T-helper 2 cell treated with Interferon-gamma antibody and Interleukin-4, amounts not matched to agents 5 μg/mL and 100 μg/mL, for 36 hours (primary cell): ENCODE data around the gene MYOCD.

Experiments used
- DNase-seq: peaks from one replicate; pipeline ENCODE4 v3.0.0; 2021; ENCODE audit warnings: low spot score
- H3K27ac Mint-ChIP-seq: one replicate; pipeline ENCODE4 v1.8.0; 2021; ENCODE audit warnings: mild to moderate bottlenecking, mixed read lengths
- H3K27me3 Mint-ChIP-seq: one replicate; pipeline ENCODE4 v1.8.0; 2021; ENCODE audit warnings: low read depth, mixed read lengths
- H3K36me3 Mint-ChIP-seq: one replicate; pipeline ENCODE4 v1.8.0; 2021; ENCODE audit warnings: low read depth, mixed read lengths
- H3K4me1 Mint-ChIP-seq: one replicate; pipeline ENCODE4 v1.8.0; 2021; ENCODE audit warnings: low read depth, mixed read lengths
- H3K4me3 Mint-ChIP-seq: one replicate; pipeline ENCODE4 v1.8.0; 2022; ENCODE audit warnings: mild to moderate bottlenecking, moderate library complexity, mixed read lengths
- H3K9me3 Mint-ChIP-seq: one replicate; pipeline ENCODE4 v1.8.0; 2021; ENCODE audit warnings: mixed read lengths

The MYOCD gene

DNA sequence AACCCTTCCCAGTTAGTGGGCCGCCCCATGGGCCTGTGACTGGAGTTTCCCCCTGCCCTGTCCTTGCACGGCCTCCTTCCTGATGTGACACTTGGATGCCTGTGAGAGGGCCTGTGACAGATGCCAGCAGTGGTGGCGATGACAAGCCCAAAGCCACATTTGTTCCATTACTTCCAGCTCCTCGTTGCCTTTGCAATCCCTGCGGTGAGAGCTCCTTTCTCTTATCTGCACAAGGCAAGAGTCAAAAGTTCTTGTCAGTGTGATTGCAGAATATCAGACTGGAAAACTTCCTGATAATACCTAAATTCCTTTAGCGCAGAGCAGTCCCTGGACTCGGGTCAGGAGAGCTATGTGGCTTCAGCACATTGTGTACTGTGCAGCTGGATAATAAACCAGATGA, 69.2 kb downstream of the MYOCD start:
- no peak overlapping the region for H3K4me3 Mint-ChIP-seq
- no peaks in the 10 kb centered on the region for H3K27me3 Mint-ChIP-seq
- no peak overlapping the region for H3K27ac Mint-ChIP-seq
- peaks cover 12% of the 10 kb centered on the region for H3K9me3 Mint-ChIP-seq
- H3K4me1 Mint-ChIP-seq, result no peaks in the 10 kb centered on the region
- no peak for DNase-seq
- no peaks in the 10 kb centered on the region for H3K36me3 Mint-ChIP-seq

GRCh38 chr17:12735517-12735916, 69.8 kb downstream of the MYOCD start:
- Mint-ChIP-seq H3K4me3 (no peak overlapping the region), H3K27ac (no peak overlapping the region), H3K36me3 (no peaks in the 10 kb centered on the region), H3K9me3 (peaks cover 12% of the 10 kb centered on the region), H3K27me3 (no peaks in the 10 kb centered on the region), H3K4me1 (no peaks in the 10 kb centered on the region)
- DNase-seq, result no peak

DNA sequence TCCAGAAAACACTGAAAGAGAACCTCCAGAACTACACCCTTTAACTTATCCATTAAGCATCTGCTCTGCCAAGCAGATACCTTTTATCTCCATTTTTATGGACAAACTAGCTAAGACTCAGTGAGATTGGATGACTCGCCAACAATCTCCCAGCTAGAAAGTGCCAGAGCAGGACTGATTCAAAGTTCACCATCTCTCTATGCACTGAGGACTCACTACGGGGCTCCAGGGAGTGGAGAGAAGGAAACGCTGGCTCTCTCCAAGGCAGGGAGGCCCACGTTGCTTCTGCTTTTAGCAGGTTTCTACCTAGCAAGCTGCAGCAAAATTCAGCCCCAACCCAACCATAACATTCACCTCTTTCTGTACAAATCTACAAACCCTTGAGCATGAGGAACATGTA, 70.8 kb downstream of the MYOCD start:
- no peaks in the 10 kb centered on the region for H3K4me1 Mint-ChIP-seq
- H3K9me3 Mint-ChIP-seq, result peaks cover 12% of the 10 kb centered on the region
- H3K36me3 Mint-ChIP-seq, result no peaks in the 10 kb centered on the region
- no peaks in the 10 kb centered on the region for H3K27me3 Mint-ChIP-seq
- no peak overlapping the region for H3K27ac Mint-ChIP-seq
- DNase-seq, result no peak
- no peak overlapping the region for H3K4me3 Mint-ChIP-seq

DNA sequence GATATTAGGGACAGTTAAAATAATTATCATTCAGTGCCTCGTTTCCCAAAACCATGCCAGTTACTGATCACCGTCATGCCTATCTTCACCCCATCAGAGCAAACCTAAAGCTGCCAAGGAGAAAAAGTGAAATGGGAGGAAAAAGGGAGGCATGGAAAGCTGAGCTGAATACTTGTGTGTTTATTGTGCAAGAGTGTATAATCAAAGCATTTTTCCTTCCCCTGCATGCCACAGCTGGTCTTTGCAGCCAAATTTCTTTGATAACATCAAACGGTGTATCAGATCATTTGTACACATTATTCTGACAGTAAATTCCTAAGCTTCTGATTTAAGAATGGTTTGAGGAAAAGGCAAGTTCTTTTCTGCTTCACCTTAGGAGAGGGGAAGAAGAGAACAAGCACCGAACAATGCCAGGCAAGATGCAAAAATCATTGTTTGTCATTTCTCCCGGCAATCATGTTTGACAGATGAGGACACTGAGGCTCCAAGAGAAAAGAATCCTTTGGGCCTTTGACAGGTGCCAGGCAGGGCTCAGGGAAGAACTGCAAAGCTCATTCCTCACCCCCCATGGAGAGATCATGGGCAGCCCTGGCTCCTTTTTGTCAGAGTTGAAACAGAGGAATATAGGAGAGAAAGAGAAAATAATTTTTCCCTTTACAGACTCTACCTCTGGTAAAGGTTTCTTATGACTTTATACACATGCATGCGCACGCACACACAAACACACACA, 72.2 kb downstream of the MYOCD start:
- Mint-ChIP-seq H3K9me3 (peaks cover 5% of the 10 kb centered on the region), H3K4me1 (no peaks in the 10 kb centered on the region), H3K36me3 (no peaks in the 10 kb centered on the region), H3K27me3 (no peaks in the 10 kb centered on the region), H3K4me3 (no peak overlapping the region), H3K27ac (no peak overlapping the region)
- DNase-seq, result no peak

DNA sequence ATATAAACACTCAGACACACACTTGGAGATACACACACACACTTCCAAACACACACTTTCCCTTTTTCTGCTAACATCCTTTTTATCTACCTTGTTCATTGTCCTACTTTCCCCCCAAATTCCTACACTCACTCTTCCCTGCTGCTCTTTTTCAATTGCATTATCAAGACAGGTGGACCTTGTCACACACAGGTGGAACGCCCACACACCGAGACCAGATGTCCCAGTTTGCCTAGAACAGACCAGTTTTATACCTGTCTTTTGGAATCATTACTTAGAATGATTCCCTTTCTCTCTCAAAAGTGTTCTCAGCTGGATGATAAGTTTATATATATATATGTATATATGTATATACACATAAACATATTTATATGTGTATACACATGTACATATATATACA, 72.9 kb downstream of the MYOCD start:
- Mint-ChIP-seq H3K27ac (no peak overlapping the region), H3K27me3 (no peaks in the 10 kb centered on the region), H3K4me1 (no peaks in the 10 kb centered on the region), H3K36me3 (no peaks in the 10 kb centered on the region), H3K9me3 (peaks cover 5% of the 10 kb centered on the region), H3K4me3 (no peak overlapping the region)
- no peak for DNase-seq

- Mint-ChIP-seq H3K4me1 (no peaks in the 10 kb centered on the region), H3K4me3 (no peak overlapping the region), H3K27me3 (no peaks in the 10 kb centered on the region), H3K27ac (no peak overlapping the region), H3K9me3 (no peaks in the 10 kb centered on the region), H3K36me3 (no peaks in the 10 kb centered on the region)
- DNase-seq, result no peak
Observed at GRCh38 chr17:12739500-12739899, 73.8 kb downstream of the MYOCD start.

DNA sequence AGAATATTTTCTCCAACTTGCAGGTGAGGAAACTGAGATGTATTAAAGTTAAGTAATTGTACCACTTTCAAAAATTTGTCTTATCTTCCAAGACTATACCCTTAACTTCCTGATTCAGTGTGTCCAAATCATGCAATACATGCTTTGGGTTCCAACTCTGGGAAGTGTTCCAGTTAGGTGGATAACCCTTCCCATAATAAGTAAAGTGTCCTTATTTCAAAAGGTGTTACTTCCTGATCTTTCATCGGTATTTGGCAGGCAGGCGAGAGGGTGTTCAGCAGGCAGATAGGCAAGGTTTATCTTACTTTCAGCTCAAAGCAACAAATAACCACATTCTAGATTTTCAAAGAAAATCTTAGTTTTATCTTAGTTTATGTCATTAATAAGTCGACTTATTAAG, 77.4 kb downstream of the MYOCD start:
- no peak overlapping the region for H3K4me3 Mint-ChIP-seq
- DNase-seq, result no peak

GRCh38 chr17:12744298-12744697, 78.6 kb downstream of the MYOCD start:
- DNase-seq, result no peak
- Mint-ChIP-seq H3K4me1 (no peaks in the 10 kb centered on the region), H3K27me3 (no peaks in the 10 kb centered on the region), H3K4me3 (no peak overlapping the region), H3K9me3 (peaks cover 8% of the 10 kb centered on the region), H3K27ac (no peak overlapping the region), H3K36me3 (no peaks in the 10 kb centered on the region)

More for the DNA sequence above, 77.4 kb downstream of the MYOCD start:
- no peaks in the 10 kb centered on the region for H3K4me1 Mint-ChIP-seq
- H3K36me3 Mint-ChIP-seq, result no peaks in the 10 kb centered on the region
- peaks cover 8% of the 10 kb centered on the region for H3K9me3 Mint-ChIP-seq
- H3K27me3 Mint-ChIP-seq, result no peaks in the 10 kb centered on the region
- no peak overlapping the region for H3K27ac Mint-ChIP-seq

DNA sequence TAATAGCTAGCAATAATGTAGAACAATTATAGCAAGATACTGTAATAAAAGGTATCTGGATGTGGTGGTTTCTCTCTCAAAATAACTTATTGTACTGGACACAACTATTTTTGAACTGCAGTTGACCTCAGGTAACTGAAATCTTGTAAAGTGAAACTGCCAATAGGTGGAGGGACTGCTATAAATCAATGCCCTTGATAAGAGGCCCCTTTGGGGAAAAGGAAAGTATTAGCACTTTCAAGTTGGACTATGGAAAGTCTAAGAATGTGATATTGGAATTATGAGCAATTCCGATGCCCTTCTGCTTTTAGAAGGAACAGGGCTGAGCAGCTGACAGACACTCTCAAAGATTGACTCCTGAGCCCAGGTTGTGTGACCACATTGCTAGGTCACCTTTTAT, 79.1 kb downstream of the MYOCD start:
- Mint-ChIP-seq H3K4me1 (no peaks in the 10 kb centered on the region), H3K4me3 (no peak overlapping the region), H3K9me3 (peaks cover 8% of the 10 kb centered on the region), H3K27ac (no peak overlapping the region), H3K27me3 (no peaks in the 10 kb centered on the region), H3K36me3 (no peaks in the 10 kb centered on the region)
- no peak for DNase-seq

DNA sequence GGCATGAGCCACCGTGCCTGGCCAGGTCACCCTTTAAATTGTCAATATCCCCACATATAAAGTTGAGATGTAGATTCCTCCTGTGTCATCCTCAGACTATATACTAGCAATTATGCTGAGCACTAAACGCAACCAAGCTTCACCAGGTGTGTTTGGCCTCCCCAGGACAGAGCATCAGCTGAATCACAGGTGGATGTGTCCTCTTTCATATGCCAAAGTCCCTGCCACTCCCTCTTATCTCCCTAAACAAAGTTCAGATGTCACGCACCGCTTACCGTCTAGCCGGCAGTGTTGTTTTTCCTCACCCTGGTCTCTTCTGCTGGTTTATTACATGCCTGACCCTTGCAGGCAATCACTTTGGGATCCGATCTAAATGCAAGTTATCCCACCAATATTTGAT, 79.8 kb downstream of the MYOCD start:
- Mint-ChIP-seq H3K27ac (no peak overlapping the region), H3K36me3 (no peaks in the 10 kb centered on the region), H3K9me3 (peaks cover 8% of the 10 kb centered on the region)

DNA sequence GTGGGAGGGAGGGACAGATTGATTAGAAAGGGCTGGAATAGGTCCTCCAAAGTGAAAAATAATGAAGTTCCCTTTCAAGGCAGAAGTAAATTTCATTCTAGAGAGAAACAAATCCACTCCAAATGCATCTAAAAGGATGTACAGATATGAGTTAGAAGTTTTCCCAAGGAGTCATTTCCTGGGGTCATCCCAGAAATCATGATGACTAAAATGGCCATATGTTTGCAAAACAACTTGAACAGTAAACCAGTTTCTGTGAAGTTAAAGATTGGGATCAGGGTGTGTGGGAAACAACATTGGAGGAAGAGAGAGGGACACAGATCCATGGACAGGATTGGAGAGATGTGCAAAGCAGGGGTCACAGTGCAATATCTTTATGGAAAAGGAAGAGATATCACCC, 91.1 kb downstream of the MYOCD start:
- Mint-ChIP-seq H3K9me3 (peaks cover 20% of the 10 kb centered on the region), H3K4me3 (no peak overlapping the region), H3K4me1 (no peaks in the 10 kb centered on the region), H3K27ac (no peak overlapping the region), H3K27me3 (no peaks in the 10 kb centered on the region), H3K36me3 (no peaks in the 10 kb centered on the region)
- no peak for DNase-seq

More for the DNA sequence above, 79.8 kb downstream of the MYOCD start:
- Mint-ChIP-seq H3K4me3 (no peak overlapping the region), H3K27me3 (no peaks in the 10 kb centered on the region), H3K4me1 (no peaks in the 10 kb centered on the region)
- DNase-seq, result no peak

DNA sequence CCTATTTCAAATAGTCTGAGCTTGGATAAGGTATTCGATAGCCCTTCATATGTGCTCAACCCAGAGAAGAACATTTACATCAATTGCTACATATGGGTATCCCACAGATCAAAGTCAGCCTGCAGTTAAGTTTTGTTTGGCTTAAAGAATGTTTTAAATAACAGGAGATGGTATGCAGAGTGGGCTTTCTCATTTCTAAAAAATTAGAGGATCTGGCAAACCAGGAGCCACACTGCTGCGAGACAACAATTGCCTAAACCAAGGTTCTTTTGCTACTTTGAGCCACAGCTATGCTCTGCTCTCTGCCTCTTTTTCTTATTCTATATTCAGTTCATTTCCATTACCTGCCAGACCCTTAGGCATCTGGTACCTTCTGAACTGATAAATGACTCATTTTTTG, 93.4 kb downstream of the MYOCD start:
- no peaks in the 10 kb centered on the region for H3K4me1 Mint-ChIP-seq
- H3K4me3 Mint-ChIP-seq, result no peak overlapping the region
- H3K9me3 Mint-ChIP-seq, result peaks cover 24% of the 10 kb centered on the region
- no peaks in the 10 kb centered on the region for H3K36me3 Mint-ChIP-seq
- no peak for DNase-seq
- no peaks in the 10 kb centered on the region for H3K27me3 Mint-ChIP-seq
- H3K27ac Mint-ChIP-seq, result no peak overlapping the region

DNA sequence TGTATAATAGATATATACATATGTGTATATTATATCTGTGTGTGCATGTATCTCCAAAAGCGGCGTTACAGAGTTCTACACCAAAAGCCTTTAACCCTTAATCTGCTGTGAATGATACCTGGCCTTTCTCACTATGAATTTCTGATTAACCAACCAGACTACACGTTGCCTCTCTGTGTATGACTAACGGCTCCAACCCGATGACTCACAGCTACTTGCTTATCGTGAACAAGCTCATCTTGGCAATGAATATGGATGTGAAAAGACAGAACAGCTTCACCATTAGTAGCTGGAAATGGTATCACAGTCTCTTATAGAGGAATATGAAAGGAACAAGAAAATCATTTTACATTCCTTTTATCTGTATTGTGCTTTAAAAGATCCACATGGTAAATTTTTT, 99.9 kb downstream of the MYOCD start:
- no peak for DNase-seq
- H3K27me3 Mint-ChIP-seq, result no peaks in the 10 kb centered on the region

GRCh38 chr17:12768255-12768654, 102.6 kb downstream of the MYOCD start:
- H3K9me3 Mint-ChIP-seq, result peaks cover 16% of the 10 kb centered on the region
- no peaks in the 10 kb centered on the region for H3K27me3 Mint-ChIP-seq
- DNase-seq, result no peak
- no peak overlapping the region for H3K4me3 Mint-ChIP-seq
- no peaks in the 10 kb centered on the region for H3K4me1 Mint-ChIP-seq
- H3K36me3 Mint-ChIP-seq, result no peaks in the 10 kb centered on the region
- H3K27ac Mint-ChIP-seq, result no peak overlapping the region

More for the DNA sequence above, 99.9 kb downstream of the MYOCD start:
- Mint-ChIP-seq H3K9me3 (peaks cover 24% of the 10 kb centered on the region), H3K27ac (no peak overlapping the region), H3K4me1 (no peaks in the 10 kb centered on the region), H3K36me3 (no peaks in the 10 kb centered on the region), H3K4me3 (no peak overlapping the region)

DNA sequence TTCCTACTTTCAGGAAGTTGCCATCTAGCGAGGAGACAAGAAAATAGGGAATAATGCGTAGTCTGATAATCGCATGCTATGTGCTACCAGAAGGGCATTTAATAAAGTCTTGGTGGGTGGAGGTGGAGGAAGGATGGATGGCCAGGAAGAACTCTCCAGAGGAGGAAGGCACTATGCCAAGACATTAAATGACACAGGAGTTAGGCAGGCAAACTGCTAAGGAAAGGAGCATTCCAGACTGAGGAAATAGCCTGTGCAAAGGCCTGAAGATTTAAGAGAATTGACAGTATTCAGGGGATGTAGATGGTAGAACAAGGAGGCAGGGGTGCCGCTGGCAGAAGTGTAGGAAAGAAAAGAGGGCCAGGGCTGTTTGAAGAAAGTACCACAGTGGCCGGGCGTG, 104.3 kb downstream of the MYOCD start:
- H3K27me3 Mint-ChIP-seq, result no peaks in the 10 kb centered on the region

More for the DNA sequence above, 104.3 kb downstream of the MYOCD start:
- H3K9me3 Mint-ChIP-seq, result peaks cover 9% of the 10 kb centered on the region
- no peak overlapping the region for H3K27ac Mint-ChIP-seq
- H3K4me1 Mint-ChIP-seq, result no peaks in the 10 kb centered on the region
- H3K4me3 Mint-ChIP-seq, result no peak overlapping the region
- no peaks in the 10 kb centered on the region for H3K36me3 Mint-ChIP-seq
- no peak for DNase-seq
